Neural progenitor cell (in vitro differentiated cells): ENCODE data around the gene HMCES. TPM values are rescaled to one million over a fixed set of nuclear protein-coding genes. Genes with fewer than 3 reads are reported as not detected.

Source experiments
- DNase-seq: peaks from one replicate; pipeline ENCODE4 v3.0.0-alpha.2; 2016; ENCODE audit warnings: low spot score
- H2AFZ ChIP-seq: fragments of 200-600 bp; sonication (generic); replicated peaks from 2 replicates; pipeline ENCODE4 v1.6.1; 2016; ENCODE audit warnings: antibody characterized with exemption
- H3F3A ChIP-seq: fragments of 200-600 bp; sonication (generic); 2 replicates; pipeline ENCODE4 v1.6.1; 2016; ENCODE audit warnings: antibody characterized with exemption, low read depth
- H3K27ac ChIP-seq: fragments of 200-600 bp; sonication (generic); 2 replicates; pipeline ENCODE4 v1.5.1; 2016; ENCODE audit warnings: mild to moderate bottlenecking
- H3K27me3 ChIP-seq: fragments of 200-600 bp; sonication (generic); 2 replicates; pipeline ENCODE4 v1.6.1; 2016; ENCODE audit warnings: mild to moderate bottlenecking, moderate library complexity
- H3K36me3 ChIP-seq: fragments of 200-600 bp; sonication (generic); 2 replicates; pipeline ENCODE4 v1.5.1; 2016
- H3K4me1 ChIP-seq: fragments of 200-600 bp; sonication (generic); 2 replicates; pipeline ENCODE4 v1.6.1; 2016; ENCODE audit warnings: mixed run types
- H3K4me2 ChIP-seq: fragments of 200-600 bp; sonication (generic); 2 replicates; pipeline ENCODE4 v1.6.1; 2016
- H3K4me3 ChIP-seq: fragments of 200-600 bp; sonication (generic); 2 replicates; pipeline ENCODE4 v1.5.1; 2016
- H3K79me2 ChIP-seq: fragments of 200-600 bp; sonication (generic); 2 replicates; pipeline ENCODE4 v1.6.1; 2016; ENCODE audit warnings: low read depth
- H3K9ac ChIP-seq: fragments of 200-600 bp; sonication (generic); 2 replicates; pipeline ENCODE4 v1.6.1; 2016
- H3K9me3 ChIP-seq: fragments of 200-600 bp; sonication (generic); 2 replicates; pipeline ENCODE4 v1.5.1; 2016; ENCODE audit warnings: low read depth
- H4K20me1 ChIP-seq: fragments of 200-600 bp; sonication (generic); 2 replicates; pipeline ENCODE4 v1.6.1; 2016; ENCODE audit warnings: low read depth
- H3K27ac Mint-ChIP-seq: 3 replicates; pipeline ENCODE4 v1.8.0; 2021; ENCODE audit warnings: mixed read lengths
- H3K27me3 Mint-ChIP-seq: 2 replicates; pipeline ENCODE4 v1.8.0; 2022; ENCODE audit warnings: low read depth, mild to moderate bottlenecking, inconsistent platforms, moderate library complexity, mixed read lengths; ENCODE audit not compliant: insufficient read depth
- H3K36me3 Mint-ChIP-seq: 3 replicates; pipeline ENCODE4 v1.8.0; 2021; ENCODE audit warnings: mixed read lengths
- H3K4me1 Mint-ChIP-seq: 3 replicates; pipeline ENCODE4 v1.8.0; 2021; ENCODE audit warnings: mixed read lengths
- H3K4me3 Mint-ChIP-seq: 3 replicates; pipeline ENCODE4 v1.8.0; 2021; ENCODE audit warnings: mild to moderate bottlenecking, moderate library complexity, mixed read lengths
- H3K9me3 Mint-ChIP-seq: 3 replicates; pipeline ENCODE4 v1.8.0; 2020; ENCODE audit warnings: mixed read lengths
- CTCF ChIP-seq: fragments of 200-600 bp; sonication (generic); IDR thresholded peaks from 2 replicates; pipeline ENCODE4 v1.5.1; 2017; ENCODE audit warnings: antibody characterized with exemption, mild to moderate bottlenecking
- EZH2 ChIP-seq: fragments of 200-600 bp; sonication (generic); IDR thresholded peaks from 2 replicates; pipeline ENCODE4 v1.6.1; 2017; ENCODE audit warnings: antibody characterized with exemption, mild to moderate bottlenecking, moderate library complexity
- EZH2phosphoT487 ChIP-seq: fragments of 200-600 bp; sonication (generic); IDR thresholded peaks from 2 replicates; pipeline ENCODE4 v1.6.1; 2017; ENCODE audit warnings: antibody characterized with exemption
- total RNA-seq: library from RNA; depleted of rRNA; stranded (reverse); fragments of >200 nt; gene quantifications from 2 replicates; pipeline ENCODE4 v1.2.3, GENCODE V29; 2015; ENCODE audit warnings: low replicate concordance

The HMCES gene
- total RNA-seq, 1 donor from 2014 or later = 25.1 TPM

- H3K4me1 Mint-ChIP-seq = no peaks in the 10 kb centered on the region
- Histone ChIP-seq H3K27ac (no peak overlapping the region), H3K4me3 (no peak overlapping the region), H3K4me1 (no peaks in the 10 kb centered on the region), H3K9ac (no peak overlapping the region), H3K4me2 (no peak overlapping the region), H3K79me2 (no peaks in the 10 kb centered on the region), H2AFZ (no peak overlapping the region), H3F3A (no peaks in the 10 kb centered on the region), H4K20me1 (no peaks in the 10 kb centered on the region), H3K9me3 (no peaks in the 10 kb centered on the region), H3K27me3 (no peaks in the 10 kb centered on the region), H3K36me3 (no peaks in the 10 kb centered on the region)
- no peak overlapping the region for H3K4me3 Mint-ChIP-seq
- peaks cover 5% of the 10 kb centered on the region for H3K27me3 Mint-ChIP-seq
- H3K9me3 Mint-ChIP-seq = no peaks in the 10 kb centered on the region
- no peak overlapping the region for H3K27ac Mint-ChIP-seq
- no peaks in the 10 kb centered on the region for H3K36me3 Mint-ChIP-seq
- TF ChIP-seq EZH2 = no peak
- no peak for TF ChIP-seq EZH2phosphoT487
- no peak for TF ChIP-seq CTCF
- DNase-seq = no peak
Observed at GRCh38 chr3:129235344-129235917, 43.2 kb upstream of the HMCES start.

GRCh38 chr3:129238945-129239705 lies 39.5 kb upstream of the HMCES start:
- H3K9me3 Mint-ChIP-seq = no peaks in the 10 kb centered on the region

GRCh38 chr3:129239991-129240390 lies 38.7 kb upstream of the HMCES start:
- Histone ChIP-seq H3K27ac (no peak overlapping the region), H3F3A (no peaks in the 10 kb centered on the region), H3K36me3 (no peaks in the 10 kb centered on the region), H3K9ac (no peak overlapping the region), H2AFZ (no peak overlapping the region), H3K27me3 (no peaks in the 10 kb centered on the region), H4K20me1 (no peaks in the 10 kb centered on the region), H3K4me2 (no peak overlapping the region), H3K4me1 (no peaks in the 10 kb centered on the region), H3K79me2 (no peaks in the 10 kb centered on the region), H3K9me3 (no peaks in the 10 kb centered on the region), H3K4me3 (no peak overlapping the region)
- DNase-seq = no peak
- Mint-ChIP-seq H3K36me3 (no peaks in the 10 kb centered on the region), H3K27ac (no peak overlapping the region), H3K9me3 (no peaks in the 10 kb centered on the region), H3K4me3 (no peak overlapping the region), H3K27me3 (no peaks in the 10 kb centered on the region), H3K4me1 (no peaks in the 10 kb centered on the region)
- TF ChIP-seq EZH2phosphoT487 = no peak
- no peak for TF ChIP-seq CTCF
- TF ChIP-seq EZH2 = no peak

More at GRCh38 chr3:129238945-129239705, 39.5 kb upstream of the HMCES start:
- Histone ChIP-seq H2AFZ (no peak overlapping the region), H3K27ac (no peak overlapping the region), H3K27me3 (no peaks in the 10 kb centered on the region), H3K9me3 (no peaks in the 10 kb centered on the region), H4K20me1 (no peaks in the 10 kb centered on the region), H3K9ac (no peak overlapping the region), H3K4me3 (no peak overlapping the region), H3K4me1 (no peaks in the 10 kb centered on the region), H3K79me2 (no peaks in the 10 kb centered on the region), H3K4me2 (no peak overlapping the region), H3K36me3 (no peaks in the 10 kb centered on the region), H3F3A (no peaks in the 10 kb centered on the region)
- TF ChIP-seq EZH2 = no peak
- TF ChIP-seq CTCF = no peak
- no peak for TF ChIP-seq EZH2phosphoT487
- Mint-ChIP-seq H3K36me3 (no peaks in the 10 kb centered on the region), H3K27ac (no peak overlapping the region), H3K27me3 (no peaks in the 10 kb centered on the region), H3K4me1 (no peaks in the 10 kb centered on the region), H3K4me3 (no peak overlapping the region)
- no peak for DNase-seq
